Gastroesophageal sphincter (tissue), 4 donors: ENCODE measurements around the gene CARNS1. TPM values are rescaled to one million over a fixed set of nuclear protein-coding genes. Genes with fewer than 3 reads are reported as not detected.
A peak's percentile ranks its signal among the peaks of the same experiment; 100 is the strongest.

Experiments
- ATAC-seq: fragments of 150-250 bp; one replicate; pipeline ENCODE4 v1.9.1; 2016; ENCODE audit warnings: mild to moderate bottlenecking, moderate library complexity
- H3K27ac ChIP-seq, 4 donors: fragments of 200-600 bp; sonication (generic) in 3 of 4; 1 replicate in 3 of 4; 2 replicates in 1 of 4; pipeline ENCODE4 v1.5.1; 2016 to 2019
- H3K27me3 ChIP-seq: fragments of 200-600 bp; sonication (generic); one replicate; pipeline ENCODE4 v1.5.1; 2019
- H3K36me3 ChIP-seq, 2 donors: fragments of 200-600 bp; sonication (generic); one replicate each; pipeline ENCODE4 v1.5.1; 2019; ENCODE audit warnings: control low read depth in 1 of 2
- H3K4me1 ChIP-seq, 3 donors: fragments of 200-600 bp; sonication (generic); 1 replicate in 2 of 3; 2 replicates in 1 of 3; pipeline ENCODE4 v1.5.1; 2016 to 2019; ENCODE audit warnings: control low read depth in 2 of 3
- H3K4me3 ChIP-seq, 2 donors: fragments of 200-600 bp; sonication (generic); one replicate each; pipeline ENCODE4 v1.5.1; 2019; ENCODE audit warnings: mild to moderate bottlenecking in 1 of 2, moderate library complexity in 1 of 2
- H3K9me3 ChIP-seq, 3 donors: fragments of 200-600 bp; sonication (generic); one replicate each; pipeline ENCODE4 v1.5.1; 2017 to 2019; ENCODE audit warnings: control low read depth in 2 of 3
- EP300 ChIP-seq: sonication (generic); formaldehyde crosslinking; IDR thresholded peaks from one replicate; pipeline ENCODE4 v1.6.1; 2017; ENCODE audit warnings: antibody characterized with exemption, mild to moderate bottlenecking
- POLR2A ChIP-seq, 2 donors: fragments of 450-650 bp; IDR thresholded peaks; one replicate each; pipeline ENCODE4 v1.6.1; 2017; ENCODE audit warnings: antibody characterized with exemption in 2 of 2, mild to moderate bottlenecking in 2 of 2, moderate library complexity in 1 of 2
- POLR2AphosphoS5 ChIP-seq: sonication (generic); formaldehyde crosslinking; IDR thresholded peaks from one replicate; pipeline ENCODE4 v1.6.1; 2017; ENCODE audit warnings: antibody characterized with exemption
- WGBS, 2 donors: methylation state at CpG; one replicate each; pipeline ENCODE4 v1.1.5; 2018; ENCODE audit warnings: low coverage in 1 of 2; 5-methylcytosine and 5-hydroxymethylcytosine counted together
- total RNA-seq, 4 donors: library from RNA; depleted of rRNA; stranded (reverse); fragments of >200 nt; gene quantifications; one replicate each; pipeline ENCODE4 v1.1.0, GENCODE V29; 2016
- TF ChIP-seq, protein P1 (sequence below), 4 experiments: fragments of 200-600 bp in 2 of 4; fragments of 450-650 bp in 2 of 4; sonication (generic) in 1 of 4; IDR thresholded peaks; one replicate each; pipeline ENCODE4 v1.5.1; 2017 to 2019; ENCODE audit warnings: antibody characterized with exemption in 4 of 4, mild to moderate bottlenecking in 2 of 4, moderate library complexity in 2 of 4

Gene CARNS1
- total RNA-seq, 4 donors from 2014 or later: 0.73 to 3.3 (median 1.6) TPM

DNA sequence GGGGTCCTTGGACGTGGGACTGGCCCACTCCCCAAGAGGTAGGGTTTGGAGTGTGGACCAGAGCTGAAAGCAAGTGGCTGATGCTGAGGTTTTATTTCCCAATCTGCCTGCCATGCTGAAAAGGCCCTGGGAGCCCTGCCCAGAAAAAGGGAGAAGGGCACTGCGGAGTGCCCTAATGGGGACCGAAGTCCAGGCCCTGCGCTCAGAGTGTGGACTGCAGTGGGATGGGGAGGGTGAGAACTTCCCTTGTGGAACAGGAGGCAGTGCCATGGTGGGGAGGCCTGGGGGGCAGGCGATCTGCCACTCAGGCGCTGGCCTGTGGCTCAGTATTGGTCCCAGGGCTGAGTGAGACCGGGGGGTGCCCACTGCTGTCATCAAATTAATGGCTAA is 32.7 kb downstream of the CARNS1 start:
- Histone ChIP-seq H3K27ac (no peak overlapping the region), H3K27me3 (no peaks in the 10 kb centered on the region), H3K4me3 (no peak overlapping the region), H3K36me3 (no peaks in the 10 kb centered on the region), H3K4me1 (peaks cover 0 to 12% (median 6%) of the 10 kb centered on the region in 3 donors), H3K9me3 (no peaks in the 10 kb centered on the region)
- 67 to 81% methylated on average over 1 to 6 of the region's 7 CpGs for WGBS, 2 donors
- ATAC-seq: no peak
- TF ChIP-seq POLR2A (IDR thresholded peaks at IDR 0.05) (no peak), EP300 (no peak), POLR2AphosphoS5 (no peak)
- TF ChIP-seq, protein P1, sequence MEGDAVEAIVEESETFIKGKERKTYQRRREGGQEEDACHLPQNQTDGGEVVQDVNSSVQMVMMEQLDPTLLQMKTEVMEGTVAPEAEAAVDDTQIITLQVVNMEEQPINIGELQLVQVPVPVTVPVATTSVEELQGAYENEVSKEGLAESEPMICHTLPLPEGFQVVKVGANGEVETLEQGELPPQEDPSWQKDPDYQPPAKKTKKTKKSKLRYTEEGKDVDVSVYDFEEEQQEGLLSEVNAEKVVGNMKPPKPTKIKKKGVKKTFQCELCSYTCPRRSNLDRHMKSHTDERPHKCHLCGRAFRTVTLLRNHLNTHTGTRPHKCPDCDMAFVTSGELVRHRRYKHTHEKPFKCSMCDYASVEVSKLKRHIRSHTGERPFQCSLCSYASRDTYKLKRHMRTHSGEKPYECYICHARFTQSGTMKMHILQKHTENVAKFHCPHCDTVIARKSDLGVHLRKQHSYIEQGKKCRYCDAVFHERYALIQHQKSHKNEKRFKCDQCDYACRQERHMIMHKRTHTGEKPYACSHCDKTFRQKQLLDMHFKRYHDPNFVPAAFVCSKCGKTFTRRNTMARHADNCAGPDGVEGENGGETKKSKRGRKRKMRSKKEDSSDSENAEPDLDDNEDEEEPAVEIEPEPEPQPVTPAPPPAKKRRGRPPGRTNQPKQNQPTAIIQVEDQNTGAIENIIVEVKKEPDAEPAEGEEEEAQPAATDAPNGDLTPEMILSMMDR (IDR thresholded peaks at IDR 0.05): no peak

- 64 to 77% methylated on average over 7 to 8 of the region's 9 CpGs for WGBS, 2 donors
- no peak overlapping the region for H3K4me3 ChIP-seq
- TF ChIP-seq, protein P1 (IDR thresholded peaks at IDR 0.05): no peak
- TF ChIP-seq POLR2A (IDR thresholded peaks at IDR 0.05): no peak
- no peak for TF ChIP-seq POLR2AphosphoS5
- TF ChIP-seq EP300: no peak
Measured at GRCh38 chr11:67449116-67449844, 33.8 kb downstream of the CARNS1 start.

GRCh38 chr11:67450796-67451657 is 35.5 kb downstream of the CARNS1 start:
- WGBS, 2 donors: 91 to 100% methylated on average over 4 to 5 of the region's 25 CpGs
- Histone ChIP-seq H3K4me1 (no peaks in the 10 kb centered on the region), H3K27me3 (no peaks in the 10 kb centered on the region), H3K27ac (no peak overlapping the region), H3K36me3 (no peaks in the 10 kb centered on the region), H3K4me3 (no peak overlapping the region), H3K9me3 (no peaks in the 10 kb centered on the region)
- no peak for ATAC-seq
- TF ChIP-seq POLR2A (IDR thresholded peaks at IDR 0.05): no peak
- TF ChIP-seq, protein P1 (IDR thresholded peaks at IDR 0.05): no peak
- no peak for TF ChIP-seq POLR2AphosphoS5
- TF ChIP-seq EP300: no peak

More at GRCh38 chr11:67449116-67449844, 33.8 kb downstream of the CARNS1 start:
- Histone ChIP-seq H3K4me1 (peaks cover 0 to 8% (median 2%) of the 10 kb centered on the region in 3 donors), H3K36me3 (no peaks in the 10 kb centered on the region), H3K27ac (no peak overlapping the region), H3K27me3 (no peaks in the 10 kb centered on the region), H3K9me3 (no peaks in the 10 kb centered on the region)
- ATAC-seq: peak; percentile 34

DNA sequence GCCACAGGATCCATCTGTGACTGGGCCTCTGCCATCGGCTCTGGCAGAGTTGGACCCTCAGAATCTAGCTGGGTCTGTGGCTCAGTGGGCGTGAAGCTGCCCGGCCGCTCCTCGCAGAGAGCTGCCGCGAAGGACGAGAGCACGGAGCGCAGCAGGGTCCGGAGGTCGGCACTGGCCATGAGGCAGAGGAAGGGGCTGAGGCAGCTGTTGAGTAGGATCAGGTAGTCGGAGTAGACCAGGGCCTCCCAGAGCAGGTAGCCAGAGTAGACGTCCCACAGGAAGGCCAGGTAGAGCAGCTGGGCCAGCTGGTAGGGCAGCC is 36.1 kb downstream of the CARNS1 start:
- Histone ChIP-seq H3K27me3 (no peaks in the 10 kb centered on the region), H3K27ac (peak overlapping the region in 2 of 4 donors; percentile 6 to 25), H3K9me3 (no peaks in the 10 kb centered on the region), H3K36me3 (no peaks in the 10 kb centered on the region), H3K4me1 (no peaks in the 10 kb centered on the region), H3K4me3 (no peak overlapping the region)
- TF ChIP-seq POLR2AphosphoS5: no peak
- no peak for TF ChIP-seq POLR2A (IDR thresholded peaks at IDR 0.05)
- TF ChIP-seq EP300: no peak
- TF ChIP-seq, protein P1 (IDR thresholded peaks at IDR 0.05): no peak
- WGBS, 2 donors: 92% methylated on average over 5 of the region's 14 CpGs; no CpG with 5 or more reads in 1 of the 2 donors
- ATAC-seq: no peak
